HCT116 (cell line): ENCODE results near the gene OR56A4. TPM values are rescaled to one million over a fixed set of nuclear protein-coding genes. Genes with fewer than 3 reads are reported as not detected.

ENCODE experiments used
- ATAC-seq: fragments of 200-7000 bp; cut with Tn5 transposase; 2 replicates; pipeline ENCODE4 v1.9.1; 2020; ENCODE audit warnings: mild to moderate bottlenecking, moderate library complexity
- BruUV-seq: library from RNA; stranded (reverse); fragments of 400-500 nt; replicated peaks from 2 replicates; lab custom pipeline; 2021; lab: Mats Ljungman, UMichigan
- CTCF ChIA-PET: fragments of 300-600 bp; sonication (Branson Sonifier 250); formaldehyde crosslinking; loops from one replicate; lab custom pipeline; 2021; ENCODE audit warnings: antibody characterized with exemption; lab: Charles Lee
- POLR2A ChIA-PET: fragments of 300-600, 350-600 bp; sonication (Branson Sonifier 250); formaldehyde crosslinking; loops from one replicate; lab custom pipeline; 2021; ENCODE audit warnings: antibody characterized with exemption; lab: Charles Lee
- RAD21 ChIA-PET, 2 experiments: fragments of 300-600 bp; sonication (Branson Sonifier 250); formaldehyde crosslinking; loops; one replicate each; lab custom pipeline; 2023; ENCODE audit warnings: low total read pairs in 2 of 2; ENCODE audit not compliant: uncharacterized antibody in 2 of 2, unreplicated experiment in 2 of 2, low non-redundant PET in 1 of 2; lab: Charles Lee
- DNase-seq: peaks from one replicate; pipeline ENCODE4 v3.0.0-alpha.2; 2010; ENCODE audit warnings: low read depth, low spot score
- H2AFZ ChIP-seq: fragments of 200-600 bp; shearing (Covaris generic), sonication (generic); 2 replicates; pipeline ENCODE4 v1.6.1; 2017; ENCODE audit warnings: low read depth, mixed run types, mixed read lengths, antibody characterized with exemption, low read length; ENCODE audit not compliant: poor library complexity, severe bottlenecking
- H3K27ac ChIP-seq: 2 replicates; pipeline ENCODE4 v1.5.1; 2012; ENCODE audit warnings: low read depth, low read length
- H3K27me3 ChIP-seq: fragments of 200-600 bp; sonication (generic); 2 replicates; pipeline ENCODE4 v1.6.1; 2016; ENCODE audit warnings: mixed run types, low read length, mixed read lengths; ENCODE audit not compliant: insufficient read depth
- H3K36me3 ChIP-seq, 2 experiments: fragments of 200-500 bp in 1 of 2; fragments of 200-600 bp in 1 of 2; sonication (Bioruptor generic) in 1 of 2; sonication (generic) in 1 of 2; 2 replicates each; pipeline versions ENCODE4 v1.5.1 to v1.6.1; 2014 to 2016; ENCODE audit warnings: low read length in 2 of 2, inconsistent platforms in 1 of 2, mixed read lengths in 1 of 2, mixed run types in 1 of 2; ENCODE audit not compliant: insufficient read depth in 2 of 2, control insufficient read depth in 1 of 2
- H3K4me1 ChIP-seq, 2 experiments: fragments of 200-600 bp in 1 of 2; sonication (generic) in 1 of 2; 2 replicates each; pipeline versions ENCODE4 v1.5.1 to v1.6.1; 2012 to 2017; ENCODE audit warnings: low read length in 2 of 2, inconsistent platforms in 1 of 2, mild to moderate bottlenecking in 1 of 2, mixed read lengths in 1 of 2, mixed run types in 1 of 2, moderate library complexity in 1 of 2; ENCODE audit not compliant: insufficient read depth in 2 of 2, control insufficient read depth in 1 of 2
- H3K4me2 ChIP-seq: fragments of 200-600 bp; sonication (generic); 2 replicates; pipeline ENCODE4 v1.6.1; 2017; ENCODE audit warnings: mixed run types, low read length, mixed read lengths
- H3K4me3 ChIP-seq, 2 experiments: fragments of 200-600 bp in 1 of 2; sonication (generic) in 1 of 2; replicated peaks in 1 of 2; 2 replicates each; pipeline ENCODE4 v1.5.1; 2011 to 2016; ENCODE audit warnings: low read length in 2 of 2, control low read depth in 1 of 2, low read depth in 1 of 2, mild to moderate bottlenecking in 1 of 2, mixed read lengths in 1 of 2, mixed run types in 1 of 2
- H3K79me2 ChIP-seq: fragments of 200-600 bp; sonication (generic); 2 replicates; pipeline ENCODE4 v1.6.1; 2017; ENCODE audit warnings: mild to moderate bottlenecking, mixed run types, low read length, moderate library complexity, mixed read lengths; ENCODE audit not compliant: insufficient read depth
- H3K9ac ChIP-seq: fragments of 200-600 bp; sonication (generic); 2 replicates; pipeline ENCODE4 v1.6.1; 2016; ENCODE audit warnings: low read length, mixed read lengths
- H3K9me2 ChIP-seq: fragments of 200-600 bp; sonication (generic), shearing (Covaris generic); 2 replicates; pipeline ENCODE4 v1.6.1; 2017; ENCODE audit warnings: mixed run types, mild to moderate bottlenecking, moderate library complexity; ENCODE audit not compliant: insufficient read depth
- H3K9me3 ChIP-seq, 2 experiments: fragments of 200-500 bp in 1 of 2; fragments of 200-600 bp in 1 of 2; sonication (Bioruptor generic) in 1 of 2; sonication (generic) in 1 of 2; 2 replicates each; pipeline ENCODE4 v1.6.1; 2014 to 2017; ENCODE audit warnings: low read length in 2 of 2, mixed read lengths in 2 of 2, inconsistent platforms in 1 of 2, low read depth in 1 of 2, mild to moderate bottlenecking in 1 of 2, mixed run types in 1 of 2, moderate library complexity in 1 of 2; ENCODE audit not compliant: control insufficient read depth in 1 of 2, insufficient read depth in 1 of 2
- H4K20me1 ChIP-seq: fragments of 200-600 bp; sonication (generic), shearing (Covaris generic); 2 replicates; pipeline ENCODE4 v1.6.1; 2017; ENCODE audit warnings: mixed run types, mild to moderate bottlenecking, moderate library complexity; ENCODE audit not compliant: insufficient read depth
- EGR1 ChIP-seq: IDR thresholded peaks from 2 replicates; pipeline ENCODE4 v1.6.1; 2012; ENCODE audit warnings: low read depth
- EZH2phosphoT487 ChIP-seq: fragments of 200-600 bp; IDR thresholded peaks from 2 replicates; pipeline ENCODE4 v1.6.1; 2018; ENCODE audit warnings: antibody characterized with exemption, borderline replicate concordance
- JUND ChIP-seq: IDR thresholded peaks from 2 replicates; pipeline ENCODE4 v1.6.1; 2012
- MAX ChIP-seq: IDR thresholded peaks from 2 replicates; pipeline ENCODE4 v1.6.1; 2012
- RAD21 ChIP-seq: IDR thresholded peaks from 2 replicates; pipeline ENCODE4 v1.6.1; 2012; ENCODE audit warnings: low read depth, mild to moderate bottlenecking
- SP1 ChIP-seq: IDR thresholded peaks from 2 replicates; pipeline ENCODE4 v1.6.1; 2012; ENCODE audit warnings: low read depth
- SRF ChIP-seq: IDR thresholded peaks from 2 replicates; pipeline ENCODE4 v1.6.1; 2012; ENCODE audit warnings: low read depth
- TCF7L2 ChIP-seq: IDR thresholded peaks from 2 replicates; pipeline ENCODE4 v1.7.0; 2011; ENCODE audit warnings: borderline replicate concordance, inconsistent platforms; ENCODE audit not compliant: insufficient read depth, insufficient read length; ENCODE audit errors: extremely low read depth
- YY1 ChIP-seq: IDR thresholded peaks from 2 replicates; pipeline ENCODE4 v1.6.1; 2011; ENCODE audit warnings: low read length, low read depth, moderate library complexity, mild to moderate bottlenecking; ENCODE audit not compliant: insufficient replicate concordance; ENCODE audit errors: extremely low read depth
- ZNF274 ChIP-seq: fragments of 200-500 bp; sonication (Bioruptor generic); IDR thresholded peaks from 2 replicates; pipeline ENCODE4 v1.6.1; 2014; ENCODE audit warnings: mild to moderate bottlenecking, low read depth, low read length, inconsistent platforms
- intact Hi-C: fragments of 100-400 bp; cut with micrococcal nuclease; formaldehyde crosslinking; loops from 2 replicates; pipeline ENCODE4 v1.10.0; 2022
- total RNA-seq: library from RNA; stranded (reverse); gene quantifications from one replicate; pipeline ENCODE4 v1.2.1, GENCODE V29; 2021; ENCODE audit not compliant: unreplicated experiment
- TF ChIP-seq, protein P1 (sequence below): IDR thresholded peaks from 2 replicates; pipeline ENCODE4 v1.6.1; 2011; ENCODE audit warnings: mild to moderate bottlenecking, low read length, moderate library complexity; ENCODE audit not compliant: insufficient replicate concordance; ENCODE audit errors: extremely low read depth
- TF ChIP-seq, protein P2 (sequence below), 3 experiments: fragments of 200-600 bp in 1 of 3; sonication (generic) in 1 of 3; IDR thresholded peaks in 2 of 3; conservative IDR thresholded peaks in 1 of 3; 2 replicates each; pipeline ENCODE4 v1.5.1; 2012 to 2017; ENCODE audit warnings: low read depth in 2 of 3, low read length in 2 of 3, antibody characterized with exemption in 1 of 3, borderline replicate concordance in 1 of 3, control low read depth in 1 of 3, mild to moderate bottlenecking in 1 of 3, mixed read lengths in 1 of 3, mixed run types in 1 of 3, moderate library complexity in 1 of 3; ENCODE audit not compliant: insufficient read depth in 1 of 3

Gene OR56A4
- total RNA-seq, 1 experiment from 2014 or later = not detected

DNA sequence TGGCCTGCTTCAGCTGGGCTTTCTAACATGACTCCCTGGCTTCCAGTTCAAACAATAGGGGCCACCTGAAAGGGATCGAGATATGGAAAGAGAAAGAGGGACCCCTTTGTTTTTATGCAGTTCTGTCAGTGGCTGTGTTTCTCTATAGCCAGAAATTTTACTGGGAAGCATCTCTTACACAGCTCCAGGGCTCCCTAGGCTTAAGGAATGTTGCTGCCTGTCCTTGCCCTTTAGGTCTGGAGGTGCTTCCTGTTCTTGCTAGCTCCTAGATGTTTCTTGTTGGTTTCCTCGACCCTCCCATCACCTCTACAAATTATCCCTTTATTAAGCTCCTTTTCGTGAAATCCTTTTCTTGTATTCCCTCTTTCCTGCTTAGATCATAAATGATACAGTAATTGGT lies 45.6 kb upstream of the OR56A4 start:
- Histone ChIP-seq H3K4me1 (no peaks in the 10 kb centered on the region), H3K4me2 (no peak overlapping the region), H3K27me3 (peaks cover 77% of the 10 kb centered on the region), H3K4me3 (no peak overlapping the region), H3K9ac (no peak overlapping the region), H3K36me3 (no peaks in the 10 kb centered on the region), H3K79me2 (no peaks in the 10 kb centered on the region), H3K27ac (no peak overlapping the region), H3K9me3 (no peaks in the 10 kb centered on the region), H2AFZ (no peak overlapping the region), H4K20me1 (no peaks in the 10 kb centered on the region; the same call in 1 of the 2 replicates), H3K9me2 (no peaks in the 10 kb centered on the region)
- ChIA-PET RAD21 (no interaction called here), CTCF (no interaction called here), POLR2A (no interaction called here)
- intact Hi-C loops = no loop called here
- DNase-seq (no peak), ATAC-seq (no peak)
- no TSS peak for BruUV-seq
- TF ChIP-seq EGR1 (no peak), EZH2phosphoT487 (no peak), JUND (no peak), SP1 (no peak), MAX (no peak), RAD21 (no peak), YY1 (no peak), SRF (no peak), TCF7L2 (no peak), ZNF274 (no peak)
- TF ChIP-seq, protein P1, sequence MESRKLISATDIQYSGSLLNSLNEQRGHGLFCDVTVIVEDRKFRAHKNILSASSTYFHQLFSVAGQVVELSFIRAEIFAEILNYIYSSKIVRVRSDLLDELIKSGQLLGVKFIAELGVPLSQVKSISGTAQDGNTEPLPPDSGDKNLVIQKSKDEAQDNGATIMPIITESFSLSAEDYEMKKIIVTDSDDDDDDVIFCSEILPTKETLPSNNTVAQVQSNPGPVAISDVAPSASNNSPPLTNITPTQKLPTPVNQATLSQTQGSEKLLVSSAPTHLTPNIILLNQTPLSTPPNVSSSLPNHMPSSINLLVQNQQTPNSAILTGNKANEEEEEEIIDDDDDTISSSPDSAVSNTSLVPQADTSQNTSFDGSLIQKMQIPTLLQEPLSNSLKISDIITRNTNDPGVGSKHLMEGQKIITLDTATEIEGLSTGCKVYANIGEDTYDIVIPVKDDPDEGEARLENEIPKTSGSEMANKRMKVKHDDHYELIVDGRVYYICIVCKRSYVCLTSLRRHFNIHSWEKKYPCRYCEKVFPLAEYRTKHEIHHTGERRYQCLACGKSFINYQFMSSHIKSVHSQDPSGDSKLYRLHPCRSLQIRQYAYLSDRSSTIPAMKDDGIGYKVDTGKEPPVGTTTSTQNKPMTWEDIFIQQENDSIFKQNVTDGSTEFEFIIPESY = no peak
- TF ChIP-seq, protein P2, sequence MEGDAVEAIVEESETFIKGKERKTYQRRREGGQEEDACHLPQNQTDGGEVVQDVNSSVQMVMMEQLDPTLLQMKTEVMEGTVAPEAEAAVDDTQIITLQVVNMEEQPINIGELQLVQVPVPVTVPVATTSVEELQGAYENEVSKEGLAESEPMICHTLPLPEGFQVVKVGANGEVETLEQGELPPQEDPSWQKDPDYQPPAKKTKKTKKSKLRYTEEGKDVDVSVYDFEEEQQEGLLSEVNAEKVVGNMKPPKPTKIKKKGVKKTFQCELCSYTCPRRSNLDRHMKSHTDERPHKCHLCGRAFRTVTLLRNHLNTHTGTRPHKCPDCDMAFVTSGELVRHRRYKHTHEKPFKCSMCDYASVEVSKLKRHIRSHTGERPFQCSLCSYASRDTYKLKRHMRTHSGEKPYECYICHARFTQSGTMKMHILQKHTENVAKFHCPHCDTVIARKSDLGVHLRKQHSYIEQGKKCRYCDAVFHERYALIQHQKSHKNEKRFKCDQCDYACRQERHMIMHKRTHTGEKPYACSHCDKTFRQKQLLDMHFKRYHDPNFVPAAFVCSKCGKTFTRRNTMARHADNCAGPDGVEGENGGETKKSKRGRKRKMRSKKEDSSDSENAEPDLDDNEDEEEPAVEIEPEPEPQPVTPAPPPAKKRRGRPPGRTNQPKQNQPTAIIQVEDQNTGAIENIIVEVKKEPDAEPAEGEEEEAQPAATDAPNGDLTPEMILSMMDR (IDR thresholded peaks at IDR 0.05 in 2 of 3, conservative IDR thresholded peaks at IDR 0.05 in 1 of 3; ENCODE audit: borderline replicate concordance in 1 of 3, insufficient read depth in 1 of 3, low read depth in 2 of 3, low read length in 2 of 3) = no peak
